ENCODE results near the gene DCLRE1A. TPM values are rescaled to one million over a fixed set of nuclear protein-coding genes. Genes with fewer than 3 reads are reported as not detected.
A peak's percentile ranks its signal among the peaks of the same experiment; 100 is the strongest.

DCLRE1A gene
- total and polyA plus RNA-seq, 2 experiments from 2014 or later = 4.2 to 7.7 TPM

DNA sequence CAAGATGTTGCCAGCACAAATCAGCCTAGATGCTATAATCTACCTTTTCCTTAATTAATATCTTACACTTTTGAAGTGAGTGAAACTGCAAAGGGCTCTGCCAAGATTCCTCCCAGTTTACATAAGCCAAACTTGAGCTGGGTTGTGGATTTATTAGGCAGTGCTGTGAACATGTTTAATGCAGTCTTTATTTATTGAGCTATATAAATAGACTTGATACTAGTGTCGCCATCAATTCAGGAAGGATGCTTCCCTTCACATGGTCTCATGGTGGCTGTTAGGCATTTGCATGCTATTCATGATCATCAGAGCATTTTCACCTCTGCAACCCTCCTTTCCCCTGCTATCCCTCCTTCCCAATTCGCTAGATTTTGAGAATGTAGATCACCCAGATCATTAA is 62.2 kb downstream of the DCLRE1A start:
- H3K9me3 ChIP-seq (ENCODE audit: low read depth) = no peaks in the 10 kb centered on the region
- no peaks in the 10 kb centered on the region for H3K36me3 ChIP-seq (replicated peaks; ENCODE audit: insufficient read depth, low read depth)
- no peaks in the 10 kb centered on the region for H3K9me2 ChIP-seq (replicated peaks; ENCODE audit: insufficient read depth)
- H3K4me2 ChIP-seq = no peak overlapping the region
- TF ChIP-seq, protein P1, sequence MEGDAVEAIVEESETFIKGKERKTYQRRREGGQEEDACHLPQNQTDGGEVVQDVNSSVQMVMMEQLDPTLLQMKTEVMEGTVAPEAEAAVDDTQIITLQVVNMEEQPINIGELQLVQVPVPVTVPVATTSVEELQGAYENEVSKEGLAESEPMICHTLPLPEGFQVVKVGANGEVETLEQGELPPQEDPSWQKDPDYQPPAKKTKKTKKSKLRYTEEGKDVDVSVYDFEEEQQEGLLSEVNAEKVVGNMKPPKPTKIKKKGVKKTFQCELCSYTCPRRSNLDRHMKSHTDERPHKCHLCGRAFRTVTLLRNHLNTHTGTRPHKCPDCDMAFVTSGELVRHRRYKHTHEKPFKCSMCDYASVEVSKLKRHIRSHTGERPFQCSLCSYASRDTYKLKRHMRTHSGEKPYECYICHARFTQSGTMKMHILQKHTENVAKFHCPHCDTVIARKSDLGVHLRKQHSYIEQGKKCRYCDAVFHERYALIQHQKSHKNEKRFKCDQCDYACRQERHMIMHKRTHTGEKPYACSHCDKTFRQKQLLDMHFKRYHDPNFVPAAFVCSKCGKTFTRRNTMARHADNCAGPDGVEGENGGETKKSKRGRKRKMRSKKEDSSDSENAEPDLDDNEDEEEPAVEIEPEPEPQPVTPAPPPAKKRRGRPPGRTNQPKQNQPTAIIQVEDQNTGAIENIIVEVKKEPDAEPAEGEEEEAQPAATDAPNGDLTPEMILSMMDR (IDR thresholded peaks at IDR 0.05; ENCODE audit: poor library complexity) = no peak
- TF ChIP-seq EZH2 (IDR thresholded peaks at IDR 0.05; ENCODE audit: borderline replicate concordance) (no peak), EZH2phosphoT487 (IDR thresholded peaks at IDR 0.05; ENCODE audit: low read depth, severe bottlenecking, unreplicated experiment) (no peak)
- H3K79me2 ChIP-seq = no peaks in the 10 kb centered on the region
- WGBS (ENCODE audit: low lambda C conversion rate, missing lambda C conversion rate) = 85% methylated on average over 2 of the region's 2 CpGs
- no peak overlapping the region for H2AFZ ChIP-seq
- DNase-seq (ENCODE audit: low spot score) = no peak
- no peak overlapping the region for H3K27ac ChIP-seq
- no peaks in the 10 kb centered on the region for H3K4me1 ChIP-seq (ENCODE audit: insufficient read depth)
- H3K27me3 ChIP-seq = peaks cover 8% of the 10 kb centered on the region
- no peaks in the 10 kb centered on the region for H4K20me1 ChIP-seq (ENCODE audit: insufficient read depth, poor library complexity, severe bottlenecking)
- no peak overlapping the region for H3K4me3 ChIP-seq

DNA sequence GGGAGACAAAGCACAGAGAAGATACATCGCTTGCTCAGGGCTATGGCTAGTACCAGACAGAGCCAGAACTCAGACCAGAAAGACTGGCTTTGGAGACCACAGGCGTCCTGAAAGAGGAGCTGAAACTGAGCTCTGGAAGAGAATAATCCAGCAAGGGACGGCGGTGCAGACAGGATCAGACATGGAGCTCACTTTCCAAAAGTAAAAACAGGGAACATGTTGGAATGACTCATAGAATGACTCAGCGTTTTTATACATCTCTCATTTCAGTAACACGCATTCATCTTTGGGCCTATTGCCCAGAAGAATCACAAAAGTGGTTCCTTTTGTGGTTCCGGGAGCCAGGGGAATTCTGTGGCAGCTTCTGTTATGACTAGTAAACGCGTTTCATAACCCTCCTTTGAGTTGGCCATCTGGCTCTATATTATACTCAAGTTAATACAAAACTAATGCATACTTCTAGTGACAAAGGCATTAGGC is 65.2 kb downstream of the DCLRE1A start:
- H3K9me3 ChIP-seq (ENCODE audit: low read depth) = no peaks in the 10 kb centered on the region
- no peak overlapping the region for H3K4me2 ChIP-seq
- peak; percentile 40 for DNase-seq (ENCODE audit: low spot score)
- no peak overlapping the region for H2AFZ ChIP-seq
- no peak overlapping the region for H3K27ac ChIP-seq
- no peaks in the 10 kb centered on the region for H3K36me3 ChIP-seq (replicated peaks; ENCODE audit: insufficient read depth, low read depth)
- H3K4me3 ChIP-seq = no peak overlapping the region
- no peaks in the 10 kb centered on the region for H3K79me2 ChIP-seq
- TF ChIP-seq EZH2 (IDR thresholded peaks at IDR 0.05; ENCODE audit: borderline replicate concordance) (no peak), EZH2phosphoT487 (IDR thresholded peaks at IDR 0.05; ENCODE audit: low read depth, severe bottlenecking, unreplicated experiment) (no peak)
- TF ChIP-seq, protein P1 (IDR thresholded peaks at IDR 0.05; ENCODE audit: poor library complexity) = no peak
- H3K4me1 ChIP-seq (ENCODE audit: insufficient read depth) = no peaks in the 10 kb centered on the region
- 76% methylated on average over 9 of the region's 9 CpGs for WGBS (ENCODE audit: low lambda C conversion rate, missing lambda C conversion rate)
- H3K9me2 ChIP-seq (replicated peaks; ENCODE audit: insufficient read depth) = no peaks in the 10 kb centered on the region
- H4K20me1 ChIP-seq (ENCODE audit: insufficient read depth, poor library complexity, severe bottlenecking) = no peaks in the 10 kb centered on the region
- H3K27me3 ChIP-seq = no peaks in the 10 kb centered on the region

Small RNA genes lying within 50 kb of the gene (small RNA-seq; reads per million reads assigned to genes)
- not detected for gene RF00560

Other genes with a start within 250 kb of the DCLRE1A start
- not detected in 2 replicates for gene NRAP, start 190.0 kb downstream of the DCLRE1A start, total RNA-seq
- gene NRAP, start 190.0 kb downstream of the DCLRE1A start, polyA plus RNA-seq = 0.04 and 0.19 TPM in 2 replicates
- 32.9 and 35.0 TPM in 2 replicates for gene CASP7, start 174.2 kb downstream of the DCLRE1A start, total RNA-seq
- 19.8 and 24.8 TPM in 2 replicates for gene CASP7, start 174.2 kb downstream of the DCLRE1A start, polyA plus RNA-seq
- 0.23 TPM in 1 of 2 replicates, not detected in the other for gene PLEKHS1, start 102.4 kb downstream of the DCLRE1A start, total RNA-seq
- not detected in 2 replicates for gene PLEKHS1, start 102.4 kb downstream of the DCLRE1A start, polyA plus RNA-seq
- 22.1 and 22.8 TPM in 2 replicates for gene NHLRC2, start 579 bp upstream of the DCLRE1A start, total RNA-seq
- gene NHLRC2, start 579 bp upstream of the DCLRE1A start, polyA plus RNA-seq = 7.8 and 14.8 TPM in 2 replicates
- 1.0 and 1.2 TPM in 2 replicates for gene ADRB1, start 189.8 kb upstream of the DCLRE1A start, total RNA-seq
- 0.10 and 0.60 TPM in 2 replicates for gene ADRB1, start 189.8 kb upstream of the DCLRE1A start, polyA plus RNA-seq